Smooth muscle cell (in vitro differentiated cells): ENCODE measurements around the gene PRKAR1B. TPM values are rescaled to one million over a fixed set of nuclear protein-coding genes. Genes with fewer than 3 reads are reported as not detected.

Source experiments
- DNase-seq: peaks from one replicate; lab custom pipeline; 2025; ENCODE audit not compliant: unreplicated experiment; lab: John Stamatoyannopoulos, UW
- H2AFZ ChIP-seq: fragments of 200-600 bp; sonication (generic); 2 replicates; pipeline ENCODE4 v1.6.0; 2016; ENCODE audit warnings: antibody characterized with exemption, low read depth, mild to moderate bottlenecking
- H3F3A ChIP-seq: fragments of 200-600 bp; sonication (generic); 2 replicates; pipeline ENCODE4 v1.6.0; 2017; ENCODE audit warnings: antibody characterized with exemption, low read depth
- H3K27ac ChIP-seq: fragments of 200-600 bp; sonication (generic); 2 replicates; pipeline ENCODE4 v1.5.1; 2016; ENCODE audit warnings: low read depth, mild to moderate bottlenecking
- H3K27me3 ChIP-seq: fragments of 200-600 bp; sonication (generic); 2 replicates; pipeline ENCODE4 v1.6.1; 2016; ENCODE audit warnings: low read depth, mild to moderate bottlenecking
- H3K36me3 ChIP-seq: fragments of 200-600 bp; sonication (generic); 2 replicates; pipeline ENCODE4 v1.5.1; 2016; ENCODE audit warnings: low read depth
- H3K4me1 ChIP-seq: fragments of 200-600 bp; sonication (generic); 2 replicates; pipeline ENCODE4 v1.5.1; 2016; ENCODE audit warnings: low read depth
- H3K4me2 ChIP-seq: fragments of 200-600 bp; sonication (generic); 2 replicates; pipeline ENCODE4 v1.6.0; 2016; ENCODE audit warnings: mild to moderate bottlenecking
- H3K4me3 ChIP-seq: fragments of 200-600 bp; sonication (generic); 2 replicates; pipeline ENCODE4 v1.5.1; 2016; ENCODE audit warnings: mild to moderate bottlenecking
- H3K79me2 ChIP-seq: fragments of 200-600 bp; sonication (generic); 2 replicates; pipeline ENCODE4 v1.6.0; 2016; ENCODE audit warnings: low read depth, mild to moderate bottlenecking
- H3K9ac ChIP-seq: fragments of 200-600 bp; sonication (generic); 2 replicates; pipeline ENCODE4 v1.6.0; 2016; ENCODE audit warnings: low read depth
- H3K9me3 ChIP-seq: fragments of 200-600 bp; sonication (generic); replicated peaks from 2 replicates; pipeline ENCODE4 v1.5.1; 2016; ENCODE audit warnings: low read depth
- H4K20me1 ChIP-seq: fragments of 200-600 bp; sonication (generic); 2 replicates; pipeline ENCODE4 v1.6.0; 2016; ENCODE audit warnings: low read depth
- WGBS: methylation state at CpG from one replicate; pipeline ENCODE4 v1.1.7; 2016; ENCODE audit warnings: low lambda C conversion rate; 5-methylcytosine and 5-hydroxymethylcytosine counted together
- polyA plus RNA-seq: library from polyadenylated mRNA; unstranded; fragments of >200 nt; fragmentation: Nextera tagmentation; extraction: Ambion mirVana; gene quantifications from 2 replicates; pipeline ENCODE4 v1.2.1, GENCODE V29; 2016
- total RNA-seq: library from RNA; depleted of rRNA; stranded (reverse); fragments of >200 nt; gene quantifications from 2 replicates; pipeline ENCODE4 v1.2.3, GENCODE V29; 2014
- TF ChIP-seq, protein P1 (sequence below): fragments of 200-600 bp; sonication (generic); IDR thresholded peaks from 2 replicates; pipeline ENCODE4 v1.5.1; 2017; ENCODE audit warnings: borderline replicate concordance, mild to moderate bottlenecking, antibody characterized with exemption; ENCODE audit not compliant: insufficient read depth, poor library complexity, severe bottlenecking

PRKAR1B gene
- total and polyA plus RNA-seq, 2 experiments from 2014 or later: 5.3 to 10.1 TPM

- Histone ChIP-seq H3K9me3 (no peaks in the 10 kb centered on the region), H3F3A (peaks cover 4% of the 10 kb centered on the region), H3K36me3 (no peaks in the 10 kb centered on the region), H3K4me2 (no peak overlapping the region), H3K4me3 (no peak overlapping the region), H4K20me1 (no peaks in the 10 kb centered on the region), H3K79me2 (no peaks in the 10 kb centered on the region), H3K9ac (no peak overlapping the region), H3K27me3 (no peaks in the 10 kb centered on the region), H3K4me1 (no peaks in the 10 kb centered on the region), H2AFZ (no peak overlapping the region), H3K27ac (no peak overlapping the region)
- DNase-seq: no peak
- WGBS: 56% methylated on average over 24 of the region's 24 CpGs
- TF ChIP-seq, protein P1, sequence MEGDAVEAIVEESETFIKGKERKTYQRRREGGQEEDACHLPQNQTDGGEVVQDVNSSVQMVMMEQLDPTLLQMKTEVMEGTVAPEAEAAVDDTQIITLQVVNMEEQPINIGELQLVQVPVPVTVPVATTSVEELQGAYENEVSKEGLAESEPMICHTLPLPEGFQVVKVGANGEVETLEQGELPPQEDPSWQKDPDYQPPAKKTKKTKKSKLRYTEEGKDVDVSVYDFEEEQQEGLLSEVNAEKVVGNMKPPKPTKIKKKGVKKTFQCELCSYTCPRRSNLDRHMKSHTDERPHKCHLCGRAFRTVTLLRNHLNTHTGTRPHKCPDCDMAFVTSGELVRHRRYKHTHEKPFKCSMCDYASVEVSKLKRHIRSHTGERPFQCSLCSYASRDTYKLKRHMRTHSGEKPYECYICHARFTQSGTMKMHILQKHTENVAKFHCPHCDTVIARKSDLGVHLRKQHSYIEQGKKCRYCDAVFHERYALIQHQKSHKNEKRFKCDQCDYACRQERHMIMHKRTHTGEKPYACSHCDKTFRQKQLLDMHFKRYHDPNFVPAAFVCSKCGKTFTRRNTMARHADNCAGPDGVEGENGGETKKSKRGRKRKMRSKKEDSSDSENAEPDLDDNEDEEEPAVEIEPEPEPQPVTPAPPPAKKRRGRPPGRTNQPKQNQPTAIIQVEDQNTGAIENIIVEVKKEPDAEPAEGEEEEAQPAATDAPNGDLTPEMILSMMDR: no peak
Observed at GRCh38 chr7:771234-772004, 44.3 kb upstream of the PRKAR1B start.

- Histone ChIP-seq H3F3A (peaks cover 4% of the 10 kb centered on the region), H3K79me2 (no peaks in the 10 kb centered on the region), H3K9me3 (no peaks in the 10 kb centered on the region), H3K27me3 (no peaks in the 10 kb centered on the region), H3K4me3 (no peak overlapping the region), H3K9ac (no peak overlapping the region), H4K20me1 (no peaks in the 10 kb centered on the region), H3K27ac (no peak overlapping the region), H2AFZ (no peak overlapping the region), H3K36me3 (no peaks in the 10 kb centered on the region), H3K4me1 (no peaks in the 10 kb centered on the region), H3K4me2 (no peak overlapping the region)
- 62% methylated on average over 4 of the region's 7 CpGs for WGBS
- TF ChIP-seq, protein P1: no peak
- DNase-seq: no peak
Observed at GRCh38 chr7:770741-771166, 43.7 kb upstream of the PRKAR1B start.

- Histone ChIP-seq H2AFZ (no peak overlapping the region), H4K20me1 (no peaks in the 10 kb centered on the region), H3K4me3 (no peak overlapping the region), H3K36me3 (no peaks in the 10 kb centered on the region), H3K27me3 (no peaks in the 10 kb centered on the region), H3K4me1 (no peaks in the 10 kb centered on the region), H3K4me2 (no peak overlapping the region), H3F3A (peaks cover 4% of the 10 kb centered on the region), H3K79me2 (no peaks in the 10 kb centered on the region), H3K9ac (no peak overlapping the region), H3K9me3 (no peaks in the 10 kb centered on the region), H3K27ac (no peak overlapping the region)
- no peak for DNase-seq
- WGBS: 95% methylated on average over 11 of the region's 14 CpGs
- TF ChIP-seq, protein P1: no peak
Observed at GRCh38 chr7:770336-770735, 43.3 kb upstream of the PRKAR1B start.
